Activated T-cell treated with anti-CD3 and anti-CD28 coated beads for 1 hour (primary cell): ENCODE measurements around the gene MACF1.

Experiments used
- DNase-seq: peaks from one replicate; pipeline ENCODE4 v3.0.0-alpha.2; 2020; ENCODE audit warnings: low read depth

Gene MACF1

GRCh38 chr1:39352881-39353280 is 148.4 kb downstream of the MACF1 start:
- no peak for DNase-seq

DNA sequence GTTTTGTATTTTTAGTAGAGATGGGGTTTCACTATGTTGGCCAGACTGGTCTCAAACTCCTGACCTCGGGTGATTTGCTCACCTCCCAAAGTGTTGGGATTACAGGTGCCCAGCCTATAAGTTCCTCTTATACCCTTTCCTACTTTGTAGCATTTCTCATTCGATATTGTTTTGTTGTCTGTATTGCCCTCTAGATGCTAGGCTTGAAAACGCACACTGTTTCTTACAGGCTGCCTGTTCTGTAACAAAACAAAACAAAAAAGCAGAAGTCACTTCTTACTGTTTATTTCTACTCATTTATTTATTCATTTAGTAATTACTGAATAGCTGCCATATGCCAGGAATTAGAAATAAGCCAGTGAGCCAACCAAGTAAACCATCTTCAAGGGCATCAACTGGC is 150.1 kb downstream of the MACF1 start:
- DNase-seq: no peak

GRCh38 chr1:39358491-39358890 is 154.0 kb downstream of the MACF1 start:
- DNase-seq: no peak

GRCh38 chr1:39359028-39359570 is 154.6 kb downstream of the MACF1 start:
- no peak for DNase-seq

- no peak for DNase-seq
These were observed 156.2 kb downstream of the MACF1 start for GRCh38 chr1:39360731-39361130.

DNA sequence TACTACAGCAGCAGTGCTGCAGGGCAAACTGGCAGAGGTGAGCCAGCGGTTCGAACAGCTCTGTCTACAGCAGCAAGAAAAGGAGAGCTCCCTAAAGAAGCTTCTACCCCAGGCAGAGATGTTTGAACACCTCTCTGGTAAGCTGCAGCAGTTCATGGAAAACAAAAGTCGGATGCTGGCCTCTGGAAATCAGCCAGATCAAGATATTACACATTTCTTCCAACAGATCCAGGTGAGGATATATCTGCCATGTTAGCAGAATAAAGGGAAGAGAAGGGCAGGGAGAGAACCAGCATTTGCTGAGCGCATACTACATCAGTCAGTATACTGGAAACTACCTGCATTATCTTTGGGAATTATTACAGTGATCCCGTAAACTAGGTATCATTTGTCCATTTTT is 157.0 kb downstream of the MACF1 start:
- no peak for DNase-seq

- no peak for DNase-seq
These were observed 158.8 kb downstream of the MACF1 start for GRCh38 chr1:39363267-39363666.

DNA sequence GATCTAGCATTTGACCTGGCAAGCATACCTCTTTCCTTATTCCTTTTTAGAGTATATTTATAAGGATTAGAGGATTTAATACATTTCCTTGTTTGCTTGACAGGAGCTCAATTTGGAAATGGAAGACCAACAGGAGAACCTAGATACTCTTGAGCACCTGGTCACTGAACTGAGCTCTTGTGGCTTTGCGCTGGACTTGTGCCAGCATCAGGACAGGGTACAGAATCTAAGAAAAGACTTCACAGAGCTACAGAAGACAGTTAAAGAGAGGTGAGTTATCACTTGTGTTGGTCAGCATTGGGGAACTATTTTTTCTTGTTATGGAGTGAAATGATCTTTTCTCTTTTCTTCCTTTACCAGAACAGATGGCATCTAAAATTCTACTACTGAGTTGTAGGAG is 163.6 kb downstream of the MACF1 start:
- DNase-seq: no peak

DNA sequence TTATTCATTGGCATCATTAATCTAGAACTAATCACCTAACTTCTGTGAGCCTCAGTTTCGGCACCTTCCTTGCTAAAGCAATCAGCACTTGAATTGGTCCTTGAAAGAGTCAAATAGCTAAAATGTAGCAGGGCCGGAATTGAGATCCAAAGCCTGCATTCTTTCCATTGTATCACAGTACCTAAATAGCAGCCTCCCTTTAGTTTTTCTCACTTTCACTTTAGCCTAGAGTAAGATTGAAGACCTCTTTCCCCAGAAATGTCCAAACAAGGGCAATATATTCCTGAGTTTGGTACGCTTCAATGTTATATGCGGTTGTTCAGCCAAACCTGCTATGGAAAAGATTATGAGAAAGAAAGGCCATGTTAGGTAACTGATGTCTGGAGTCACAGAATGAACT is 165.1 kb downstream of the MACF1 start:
- DNase-seq: no peak

- DNase-seq: no peak
These were observed 166.1 kb downstream of the MACF1 start for GRCh38 chr1:39370602-39371001.

GRCh38 chr1:39372105-39372504 is 167.6 kb downstream of the MACF1 start:
- DNase-seq: no peak

DNA sequence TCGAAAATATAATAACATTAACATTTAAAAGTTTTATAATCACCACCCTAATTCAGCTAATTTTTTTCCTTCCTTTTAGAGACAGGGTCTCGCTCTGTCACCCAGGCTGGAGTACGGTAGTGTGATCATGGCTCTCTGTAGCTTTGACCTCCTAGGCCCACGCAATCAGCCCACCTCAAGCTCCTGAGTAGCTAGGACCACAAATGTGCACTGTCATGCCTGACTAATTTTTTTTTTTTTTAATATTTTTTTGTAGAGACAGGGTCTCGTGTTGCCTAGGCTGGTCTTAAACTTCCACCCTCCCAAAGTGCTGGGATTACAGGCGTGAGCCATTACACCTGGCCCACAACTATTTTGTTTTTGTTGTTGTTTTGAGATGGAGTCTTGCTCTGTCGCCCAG is 172.2 kb downstream of the MACF1 start:
- DNase-seq: no peak

- DNase-seq: no peak
These were observed 173.9 kb downstream of the MACF1 start for GRCh38 chr1:39378377-39378776.

DNA sequence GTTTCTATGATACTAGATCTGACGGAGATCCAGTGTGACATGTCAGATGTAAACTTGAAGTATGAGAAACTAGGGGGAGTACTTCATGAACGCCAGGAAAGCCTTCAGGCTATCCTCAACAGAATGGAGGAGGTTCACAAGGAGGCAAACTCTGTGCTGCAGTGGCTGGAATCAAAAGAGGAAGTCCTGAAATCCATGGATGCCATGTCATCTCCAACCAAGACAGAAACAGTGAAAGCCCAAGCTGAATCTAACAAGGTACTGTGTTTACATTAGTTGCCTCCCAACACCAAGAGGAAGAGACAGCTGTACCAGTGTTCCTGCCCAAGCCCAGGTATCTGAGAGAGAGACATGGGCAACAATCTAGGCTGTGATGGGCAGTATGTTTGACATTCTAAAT is 174.7 kb downstream of the MACF1 start:
- DNase-seq: no peak

DNA sequence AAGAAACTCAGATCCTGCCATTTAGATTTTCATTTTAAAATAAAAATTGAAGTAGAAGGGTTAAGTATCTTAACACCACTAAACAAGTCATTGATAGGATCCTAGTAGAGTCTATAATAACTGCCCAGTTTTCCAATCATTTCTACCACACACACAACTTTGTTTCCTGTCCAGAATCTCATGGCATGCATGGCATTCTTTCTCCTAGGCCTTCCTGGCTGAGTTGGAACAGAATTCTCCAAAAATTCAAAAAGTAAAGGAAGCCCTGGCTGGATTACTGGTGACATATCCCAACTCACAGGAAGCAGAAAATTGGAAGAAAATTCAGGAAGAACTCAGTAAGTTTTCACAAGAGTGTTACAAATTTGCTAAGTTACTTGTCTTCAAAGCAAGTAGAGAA is 175.5 kb downstream of the MACF1 start:
- DNase-seq: no peak

GRCh38 chr1:39381839-39382238 is 177.3 kb downstream of the MACF1 start:
- no peak for DNase-seq

GRCh38 chr1:39384305-39384704 is 179.8 kb downstream of the MACF1 start:
- DNase-seq: no peak

- no peak for DNase-seq
These were observed 180.8 kb downstream of the MACF1 start for GRCh38 chr1:39385067-39385988.

- no peak for DNase-seq
These were observed 182.5 kb downstream of the MACF1 start for GRCh38 chr1:39386997-39387396.

DNA sequence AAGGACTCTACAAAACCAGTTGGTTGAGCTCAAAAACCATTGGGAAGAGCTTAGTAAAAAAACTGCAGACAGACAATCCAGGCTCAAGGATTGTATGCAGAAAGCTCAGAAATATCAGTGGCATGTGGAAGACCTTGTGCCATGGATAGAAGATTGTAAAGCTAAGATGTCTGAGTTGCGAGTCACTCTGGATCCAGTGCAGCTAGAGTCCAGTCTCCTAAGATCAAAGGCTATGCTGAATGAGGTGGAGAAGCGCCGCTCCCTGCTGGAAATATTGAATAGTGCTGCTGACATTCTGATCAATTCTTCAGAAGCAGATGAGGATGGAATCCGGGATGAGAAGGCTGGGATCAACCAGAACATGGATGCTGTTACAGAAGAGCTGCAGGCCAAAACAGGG is 183.0 kb downstream of the MACF1 start:
- DNase-seq: no peak

DNA sequence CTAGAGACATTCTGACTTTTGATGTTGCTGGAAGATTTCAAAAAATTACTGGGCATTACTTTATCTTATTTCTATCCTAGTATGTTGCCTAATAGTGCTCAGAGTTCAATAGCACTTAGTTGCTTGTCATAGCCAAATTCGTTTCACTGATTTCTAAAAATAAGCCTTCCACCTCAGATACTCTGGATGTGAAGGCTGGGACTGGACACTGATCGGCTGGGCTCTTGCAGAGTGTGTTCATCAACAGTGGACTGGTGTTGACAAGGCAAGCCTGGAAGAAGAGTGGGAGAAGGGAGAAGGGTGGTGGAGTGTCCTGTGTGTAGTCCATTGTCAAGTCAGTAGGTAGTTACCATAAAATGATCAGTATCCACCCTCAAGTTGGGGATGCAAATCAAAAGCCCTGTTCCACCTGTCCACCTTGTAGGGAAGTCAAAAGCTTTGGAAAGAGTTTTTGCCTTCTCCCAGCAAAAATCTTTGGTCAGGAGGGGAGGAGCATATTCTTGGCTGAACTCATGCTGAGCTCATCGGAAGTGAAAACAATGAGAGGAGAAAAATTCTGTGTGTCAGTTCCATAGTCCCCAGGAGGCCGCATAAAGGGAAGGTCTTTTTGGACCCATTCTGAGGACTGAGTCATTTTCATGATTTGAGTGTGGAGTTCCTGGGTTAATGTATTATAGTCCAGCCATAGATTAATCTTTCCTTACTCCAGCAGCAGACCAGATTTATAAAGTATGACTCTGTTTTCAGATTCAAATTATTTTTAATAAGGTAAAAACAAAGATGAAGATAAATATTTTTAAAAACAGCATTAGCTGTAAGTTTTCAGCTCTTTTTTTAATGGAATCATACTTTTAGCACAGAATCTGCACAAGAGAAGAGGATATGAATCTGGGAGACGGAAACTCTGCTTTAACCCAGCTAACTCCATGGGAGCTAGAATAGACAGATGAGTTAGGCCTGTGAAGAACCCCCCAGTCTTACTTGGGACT is 187.5 kb downstream of the MACF1 start:
- no peak for DNase-seq

- no peak for DNase-seq
These were observed 188.5 kb downstream of the MACF1 start for GRCh38 chr1:39392851-39393573.
